ENCODE data around the gene ARFIP1. TPM values are rescaled to one million over a fixed set of nuclear protein-coding genes. Genes with fewer than 3 reads are reported as not detected.
"Not testable (repeated sequence)": the region's sequence is repeated elsewhere in the genome, so short reads cannot be mapped to it uniquely, and the experiment has no call there.

The ARFIP1 gene
- total RNA-seq, 2 experiments from 2014 or later, result 9.3 to 10.5 TPM

- no peak overlapping the region for H3K27ac Mint-ChIP-seq
- POLR2A ChIA-PET, result no interaction called here
- CTCF ChIA-PET, result no interaction called here
- intact Hi-C loops (cut with micrococcal nuclease), result no loop called here
- no peaks in the 10 kb centered on the region for H3K4me1 Mint-ChIP-seq (ENCODE audit: low read depth)
- no peak overlapping the region for H3K4me3 Mint-ChIP-seq
- no peak for DNase-seq
- no peaks in the 10 kb centered on the region for H3K9me3 Mint-ChIP-seq
- peaks cover 15% of the 10 kb centered on the region for H3K36me3 Mint-ChIP-seq
- H3K27me3 Mint-ChIP-seq, result no peaks in the 10 kb centered on the region
These were observed 102.2 kb downstream of the ARFIP1 start for GRCh38 chr4:152881974-152882373.

GRCh38 chr4:152885185-152885584 is 105.4 kb downstream of the ARFIP1 start:
- intact Hi-C loops (cut with micrococcal nuclease), result no loop called here
- Mint-ChIP-seq H3K27me3 (no peaks in the 10 kb centered on the region), H3K4me1 (ENCODE audit: low read depth) (no peaks in the 10 kb centered on the region), H3K9me3 (no peaks in the 10 kb centered on the region), H3K27ac (no peak overlapping the region), H3K36me3 (peaks cover 6% of the 10 kb centered on the region), H3K4me3 (no peak overlapping the region)
- ChIA-PET CTCF (no interaction called here), POLR2A (no interaction called here)
- DNase-seq, result no peak

DNA sequence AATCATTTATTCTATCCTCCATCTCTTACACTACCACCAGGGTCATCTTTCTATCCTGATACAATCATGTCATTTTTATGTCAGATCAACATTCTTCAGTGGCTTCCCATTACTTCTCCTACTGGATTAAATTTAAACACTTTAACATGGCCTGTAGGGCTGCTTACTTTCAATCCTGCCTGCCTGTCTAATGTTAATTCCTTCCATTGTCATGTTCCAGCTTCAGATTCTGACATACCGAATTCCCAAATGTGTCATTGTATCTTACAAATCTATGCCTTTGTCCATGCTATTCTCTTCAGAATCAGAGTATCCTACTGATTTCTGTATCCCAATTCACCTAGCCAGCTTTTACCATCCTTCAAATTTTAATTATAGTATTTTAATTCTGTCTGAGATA is 106.4 kb downstream of the ARFIP1 start:
- Mint-ChIP-seq H3K4me1 (ENCODE audit: low read depth) (no peaks in the 10 kb centered on the region), H3K4me3 (no peak overlapping the region), H3K9me3 (no peaks in the 10 kb centered on the region), H3K36me3 (peaks cover 9% of the 10 kb centered on the region), H3K27me3 (no peaks in the 10 kb centered on the region), H3K27ac (no peak overlapping the region)
- no peak for DNase-seq
- CTCF ChIA-PET, result interaction anchor here (0.9 kb wide), 1 partner anchor 10 kb away, joined by 5 read pairs; no protein-coding TSS in a partner anchor
- intact Hi-C loops (cut with micrococcal nuclease), result no loop called here
- POLR2A ChIA-PET, result no interaction called here

GRCh38 chr4:152887981-152888380 is 108.2 kb downstream of the ARFIP1 start:
- Mint-ChIP-seq H3K27ac (no peak overlapping the region), H3K36me3 (peaks cover 14% of the 10 kb centered on the region), H3K4me3 (no peak overlapping the region), H3K27me3 (no peaks in the 10 kb centered on the region), H3K9me3 (no peaks in the 10 kb centered on the region), H3K4me1 (ENCODE audit: low read depth) (no peaks in the 10 kb centered on the region)
- no peak for DNase-seq
- ChIA-PET POLR2A (no interaction called here), CTCF (interaction anchor here (2.4 kb wide), 1 partner anchor 195 kb away, joined by 7 read pairs; no protein-coding TSS in a partner anchor)
- intact Hi-C loops (cut with micrococcal nuclease), result no loop called here

DNA sequence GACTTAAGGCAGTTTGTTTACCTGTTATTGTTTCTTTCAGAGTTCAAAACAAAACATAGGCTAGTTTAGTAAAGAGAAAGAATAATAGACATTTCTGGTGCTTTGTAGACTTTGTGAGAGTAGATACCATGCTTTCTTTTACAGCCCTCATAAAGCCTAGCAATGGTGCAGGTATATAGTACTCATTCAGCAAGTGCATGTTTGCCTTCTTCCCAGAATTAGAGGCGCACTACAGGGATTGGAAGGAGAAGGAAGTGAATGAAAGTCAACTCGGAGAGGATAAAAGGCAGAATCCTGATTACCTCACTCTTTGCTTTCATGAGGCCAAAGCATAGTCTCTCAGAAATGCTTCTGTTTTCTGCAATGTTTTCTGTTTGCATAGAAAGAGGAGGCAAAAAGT is 113.2 kb downstream of the ARFIP1 start:
- no peaks in the 10 kb centered on the region for H3K4me1 Mint-ChIP-seq (ENCODE audit: low read depth)
- no peaks in the 10 kb centered on the region for H3K27me3 Mint-ChIP-seq
- no peak overlapping the region for H3K4me3 Mint-ChIP-seq
- no peak overlapping the region for H3K27ac Mint-ChIP-seq
- DNase-seq, result no peak
- CTCF ChIA-PET, result interaction anchor here (0.9 kb wide), 1 partner anchor 11 kb away, joined by 3 read pairs; no protein-coding TSS in a partner anchor
- peaks cover 9% of the 10 kb centered on the region for H3K36me3 Mint-ChIP-seq
- intact Hi-C loops (cut with micrococcal nuclease), result no loop called here
- POLR2A ChIA-PET, result no interaction called here
- no peaks in the 10 kb centered on the region for H3K9me3 Mint-ChIP-seq

GRCh38 chr4:152894673-152895072 is 114.9 kb downstream of the ARFIP1 start:
- Mint-ChIP-seq H3K27ac (no peak overlapping the region), H3K9me3 (no peaks in the 10 kb centered on the region), H3K36me3 (peaks cover 8% of the 10 kb centered on the region), H3K27me3 (no peaks in the 10 kb centered on the region), H3K4me1 (ENCODE audit: low read depth) (no peaks in the 10 kb centered on the region), H3K4me3 (no peak overlapping the region)
- ChIA-PET POLR2A (no interaction called here), CTCF (no interaction called here)
- no peak for DNase-seq
- intact Hi-C loops (cut with micrococcal nuclease), result no loop called here

DNA sequence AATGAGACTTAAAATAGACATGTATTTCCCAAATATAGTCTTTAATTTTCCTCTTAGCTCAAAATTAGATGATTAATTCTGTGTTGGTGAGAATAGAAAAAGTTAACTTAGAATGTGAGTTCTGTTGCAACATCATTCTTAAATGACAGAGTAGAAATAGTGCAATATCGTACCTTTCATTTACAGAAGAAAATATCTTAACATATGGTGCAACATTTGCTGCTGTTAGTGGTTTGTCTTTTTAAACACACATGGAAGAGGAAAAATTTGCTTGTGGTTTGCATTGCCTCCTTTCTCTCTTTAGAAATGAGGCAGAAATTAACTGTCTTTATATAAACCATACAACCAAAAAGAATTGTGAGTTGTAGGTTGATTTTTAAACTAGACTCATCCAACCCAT is 117.1 kb downstream of the ARFIP1 start:
- no peak overlapping the region for H3K4me3 Mint-ChIP-seq
- no peak for DNase-seq
- no peaks in the 10 kb centered on the region for H3K9me3 Mint-ChIP-seq
- ChIA-PET CTCF (interaction anchor here (1.3 to 1.4 kb wide), 2 partner anchors 10 to 230 kb away, joined by 3 to 5 read pairs; no protein-coding TSS in a partner anchor), POLR2A (no interaction called here)
- intact Hi-C loops (cut with micrococcal nuclease), result no loop called here
- no peaks in the 10 kb centered on the region for H3K4me1 Mint-ChIP-seq (ENCODE audit: low read depth)
- H3K27me3 Mint-ChIP-seq, result no peaks in the 10 kb centered on the region
- H3K36me3 Mint-ChIP-seq, result peaks cover 2% of the 10 kb centered on the region
- H3K27ac Mint-ChIP-seq, result no peak overlapping the region

GRCh38 chr4:152898133-152898532 is 118.4 kb downstream of the ARFIP1 start:
- H3K4me1 Mint-ChIP-seq (ENCODE audit: low read depth); POLR2A ChIA-PET; H3K27me3 Mint-ChIP-seq; H3K36me3 Mint-ChIP-seq; H3K27ac Mint-ChIP-seq; H3K4me3 Mint-ChIP-seq; H3K9me3 Mint-ChIP-seq; DNase-seq; CTCF ChIA-PET; intact Hi-C loops (cut with micrococcal nuclease): not testable (repeated sequence)

DNA sequence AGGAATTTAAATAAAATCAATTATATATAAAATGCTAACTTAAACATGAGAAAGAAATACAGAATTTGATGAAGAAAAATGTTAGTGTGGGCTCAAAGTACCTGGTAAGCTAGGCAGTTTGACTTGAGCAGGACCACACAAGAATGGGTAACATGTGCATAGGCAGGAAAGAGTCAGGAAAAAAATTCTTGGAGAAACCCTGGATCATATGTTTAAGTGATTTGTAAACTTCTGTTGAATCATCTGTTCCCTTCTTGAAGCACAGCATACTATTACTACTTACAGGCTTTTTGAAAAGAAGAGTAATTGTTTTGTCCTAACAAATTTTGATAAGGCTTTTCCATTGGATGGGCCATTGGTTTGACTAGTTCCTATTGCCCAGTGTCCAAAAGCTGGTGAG is 118.9 kb downstream of the ARFIP1 start:
- H3K4me3 Mint-ChIP-seq, result no peak overlapping the region
- intact Hi-C loops (cut with micrococcal nuclease), result no loop called here
- ChIA-PET POLR2A (no interaction called here), CTCF (no interaction called here)
- H3K27me3 Mint-ChIP-seq, result no peaks in the 10 kb centered on the region
- no peak overlapping the region for H3K27ac Mint-ChIP-seq
- peaks cover 2% of the 10 kb centered on the region for H3K36me3 Mint-ChIP-seq
- no peaks in the 10 kb centered on the region for H3K9me3 Mint-ChIP-seq
- no peak for DNase-seq
- H3K4me1 Mint-ChIP-seq (ENCODE audit: low read depth), result no peaks in the 10 kb centered on the region

- H3K4me3 Mint-ChIP-seq, result no peak overlapping the region
- intact Hi-C loops (cut with micrococcal nuclease), result no loop called here
- H3K27me3 Mint-ChIP-seq, result no peaks in the 10 kb centered on the region
- DNase-seq, result no peak
- CTCF ChIA-PET, result interaction anchor here (0.5 kb wide), 1 partner anchor 47 kb away, joined by 3 read pairs; no protein-coding TSS in a partner anchor
- H3K27ac Mint-ChIP-seq, result no peak overlapping the region
- peaks cover 3% of the 10 kb centered on the region for H3K9me3 Mint-ChIP-seq
- POLR2A ChIA-PET, result no interaction called here
- no peaks in the 10 kb centered on the region for H3K4me1 Mint-ChIP-seq (ENCODE audit: low read depth)
- H3K36me3 Mint-ChIP-seq, result peaks cover 9% of the 10 kb centered on the region
These were observed 120.6 kb downstream of the ARFIP1 start for GRCh38 chr4:152900395-152900794.

DNA sequence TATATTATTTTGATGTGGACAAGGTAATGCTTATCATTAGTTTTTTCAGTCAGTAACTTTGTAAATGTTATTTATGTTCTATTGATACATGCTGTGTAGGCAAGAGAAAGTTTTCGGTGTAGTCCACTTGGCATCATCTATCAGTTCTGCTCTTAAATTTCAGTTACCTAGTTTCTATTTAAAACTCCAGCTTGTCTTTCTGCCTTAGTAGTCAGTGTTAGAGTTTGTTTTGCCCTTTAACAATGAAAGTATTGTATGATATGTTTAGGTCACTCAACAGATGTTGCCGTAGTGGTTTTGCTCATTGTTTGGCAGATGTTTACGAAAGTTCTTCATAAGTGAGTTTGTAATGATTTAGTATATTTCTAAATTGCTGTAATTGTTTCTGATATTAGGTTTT is 121.5 kb downstream of the ARFIP1 start:
- no peak for DNase-seq
- Mint-ChIP-seq H3K4me1 (ENCODE audit: low read depth) (no peaks in the 10 kb centered on the region), H3K27ac (no peak overlapping the region), H3K36me3 (peaks cover 10% of the 10 kb centered on the region), H3K4me3 (no peak overlapping the region), H3K27me3 (no peaks in the 10 kb centered on the region), H3K9me3 (peaks cover 3% of the 10 kb centered on the region)
- ChIA-PET CTCF (interaction anchor here (0.7 kb wide), 1 partner anchor 18 kb away, joined by 4 read pairs; no protein-coding TSS in a partner anchor), POLR2A (no interaction called here)
- intact Hi-C loops (cut with micrococcal nuclease), result no loop called here

GRCh38 chr4:152903658-152904057 is 123.9 kb downstream of the ARFIP1 start:
- CTCF ChIA-PET, result interaction anchor here (0.8 kb wide), 1 partner anchor 11 kb away, joined by 3 read pairs; no protein-coding TSS in a partner anchor
- DNase-seq, result no peak
- Mint-ChIP-seq H3K4me1 (ENCODE audit: low read depth) (no peaks in the 10 kb centered on the region), H3K4me3 (no peak overlapping the region), H3K36me3 (peaks cover 16% of the 10 kb centered on the region), H3K9me3 (peaks cover 3% of the 10 kb centered on the region), H3K27ac (no peak overlapping the region), H3K27me3 (no peaks in the 10 kb centered on the region)
- intact Hi-C loops (cut with micrococcal nuclease), result no loop called here
- POLR2A ChIA-PET, result no interaction called here

DNA sequence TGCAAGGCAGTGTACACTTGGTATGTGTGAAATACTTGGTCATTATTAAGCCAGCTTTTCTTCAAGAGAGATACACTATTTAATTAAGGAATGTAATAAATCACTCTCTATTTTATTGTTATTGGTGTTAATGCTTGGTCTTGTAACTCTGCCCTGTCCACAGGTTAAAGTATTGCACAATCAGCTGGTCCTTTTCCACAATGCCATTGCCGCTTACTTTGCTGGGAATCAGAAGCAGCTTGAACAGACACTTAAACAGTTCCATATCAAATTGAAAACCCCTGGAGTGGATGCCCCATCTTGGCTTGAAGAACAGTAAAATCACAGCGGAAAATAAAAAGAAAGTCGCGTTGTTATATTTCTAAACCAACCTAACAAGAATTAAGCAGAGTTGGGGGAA is 130.1 kb downstream of the ARFIP1 start:
- Mint-ChIP-seq H3K27me3 (no peaks in the 10 kb centered on the region), H3K4me3 (no peak overlapping the region), H3K4me1 (ENCODE audit: low read depth) (no peaks in the 10 kb centered on the region), H3K27ac (no peak overlapping the region), H3K36me3 (peaks cover 13% of the 10 kb centered on the region), H3K9me3 (no peaks in the 10 kb centered on the region)
- CTCF ChIA-PET, result no interaction called here
- POLR2A ChIA-PET, result no interaction called here
- intact Hi-C loops (cut with micrococcal nuclease), result no loop called here
- no peak for DNase-seq

All from activated CD4-positive, alpha-beta memory T cell treated with anti-CD3 and anti-CD28 coated beads for 36 hours (primary cell).